Keratinocyte (primary cell): Measurements from ENCODE around the gene FREM2.

Experiments
- EZH2 ChIP-seq: IDR thresholded peaks from one replicate; pipeline ENCODE4 v1.6.1; 2012; ENCODE audit warnings: inconsistent platforms, mild to moderate bottlenecking, low read length, moderate library complexity
- TF ChIP-seq, protein P1 (sequence below), 3 experiments: IDR thresholded peaks in 1 of 3; conservative IDR thresholded peaks in 1 of 3; optimal IDR thresholded peaks in 1 of 3; 2 replicates in 2 of 3; 3 replicates in 1 of 3; pipeline versions ENCODE3 to v1.5.1; 2011; ENCODE audit warnings: low read length in 3 of 3, mild to moderate bottlenecking in 3 of 3, moderate library complexity in 2 of 3, control low read depth in 1 of 3, inconsistent platforms in 1 of 3; ENCODE audit not compliant: insufficient read depth in 2 of 3; ENCODE audit errors: extremely low read depth in 1 of 3

DNA sequence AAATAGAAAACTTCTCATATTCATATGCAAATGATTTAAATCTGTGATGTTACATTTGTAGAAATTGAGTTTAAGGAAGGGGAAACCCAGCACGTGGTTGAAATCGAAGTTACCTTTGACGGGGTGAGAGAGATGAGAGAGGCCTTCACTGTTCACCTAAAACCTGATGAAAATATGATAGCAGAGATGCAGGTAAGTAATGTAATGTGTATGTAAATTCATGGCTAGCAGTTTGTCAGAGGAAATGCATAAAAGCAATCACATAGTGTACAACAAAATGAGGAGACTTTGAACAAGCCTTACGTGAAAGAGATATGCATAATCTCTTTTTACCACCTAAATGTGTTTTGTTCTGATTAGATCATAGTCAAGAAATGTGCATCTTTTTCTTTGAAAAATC is 169.2 kb downstream of the FREM2 start:
- TF ChIP-seq, protein P1, sequence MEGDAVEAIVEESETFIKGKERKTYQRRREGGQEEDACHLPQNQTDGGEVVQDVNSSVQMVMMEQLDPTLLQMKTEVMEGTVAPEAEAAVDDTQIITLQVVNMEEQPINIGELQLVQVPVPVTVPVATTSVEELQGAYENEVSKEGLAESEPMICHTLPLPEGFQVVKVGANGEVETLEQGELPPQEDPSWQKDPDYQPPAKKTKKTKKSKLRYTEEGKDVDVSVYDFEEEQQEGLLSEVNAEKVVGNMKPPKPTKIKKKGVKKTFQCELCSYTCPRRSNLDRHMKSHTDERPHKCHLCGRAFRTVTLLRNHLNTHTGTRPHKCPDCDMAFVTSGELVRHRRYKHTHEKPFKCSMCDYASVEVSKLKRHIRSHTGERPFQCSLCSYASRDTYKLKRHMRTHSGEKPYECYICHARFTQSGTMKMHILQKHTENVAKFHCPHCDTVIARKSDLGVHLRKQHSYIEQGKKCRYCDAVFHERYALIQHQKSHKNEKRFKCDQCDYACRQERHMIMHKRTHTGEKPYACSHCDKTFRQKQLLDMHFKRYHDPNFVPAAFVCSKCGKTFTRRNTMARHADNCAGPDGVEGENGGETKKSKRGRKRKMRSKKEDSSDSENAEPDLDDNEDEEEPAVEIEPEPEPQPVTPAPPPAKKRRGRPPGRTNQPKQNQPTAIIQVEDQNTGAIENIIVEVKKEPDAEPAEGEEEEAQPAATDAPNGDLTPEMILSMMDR (optimal IDR thresholded peaks at IDR 0.05 in 1 of 3, IDR thresholded peaks at IDR 0.05 in 1 of 3, conservative IDR thresholded peaks at IDR 0.05 in 1 of 3; ENCODE audit: extremely low read depth in 1 of 3, insufficient read depth in 2 of 3, low read length in 3 of 3) = no peak
- TF ChIP-seq EZH2 = no peak
